SK-N-SH (cell line): ENCODE results near the gene CD300A. TPM values are rescaled to one million over a fixed set of nuclear protein-coding genes. Genes with fewer than 3 reads are reported as not detected.

ENCODE experiments used
- CTCF ChIA-PET: fragments of 300-600, 350-600 bp; formaldehyde crosslinking; extraction: SDS; loops from one replicate; lab custom pipeline; 2021; lab: Yijun Ruan, JAX
- POLR2A ChIA-PET: fragments of 350-600 bp; sonication (Branson Sonifier 250); formaldehyde crosslinking; extraction: SDS; loops from one replicate; lab custom pipeline; 2020; ENCODE audit warnings: antibody characterized with exemption, inconsistent platforms; lab: Yijun Ruan, JAX
- DNase-seq: peaks from one replicate; pipeline ENCODE4 v3.0.0; 2012
- H2AFZ ChIP-seq: fragments of 200-600 bp; sonication (generic); 2 replicates; pipeline ENCODE4 v1.8.1; 2016; ENCODE audit warnings: antibody characterized with exemption, mild to moderate bottlenecking, low read depth
- H3F3A ChIP-seq: fragments of 200-600 bp; sonication (generic); replicated peaks from 2 replicates; pipeline ENCODE3; 2016; ENCODE audit warnings: antibody characterized with exemption, mild to moderate bottlenecking; ENCODE audit not compliant: insufficient read depth
- H3K27ac ChIP-seq, 2 experiments: fragments of 200-500 bp in 1 of 2; fragments of 200-600 bp in 1 of 2; sonication (Bioruptor generic) in 1 of 2; sonication (generic), shearing (Covaris generic) in 1 of 2; 2 replicates each; pipeline versions ENCODE4 v1.5.1 to v1.6.1; 2014 to 2016; ENCODE audit warnings: low read depth in 2 of 2, inconsistent platforms in 1 of 2, low read length in 1 of 2, mild to moderate bottlenecking in 1 of 2, mixed read lengths in 1 of 2
- H3K27me3 ChIP-seq: fragments of 200-600 bp; sonication (generic), shearing (Covaris generic); 2 replicates; pipeline ENCODE4 v1.6.1; 2016; ENCODE audit warnings: mixed run types; ENCODE audit not compliant: insufficient read depth
- H3K36me3 ChIP-seq, 2 experiments: fragments of 200-500 bp in 1 of 2; fragments of 200-600 bp in 1 of 2; sonication (Bioruptor generic) in 1 of 2; sonication (generic) in 1 of 2; replicated peaks in 1 of 2; 2 replicates each; pipeline versions ENCODE3 to v1.5.1; 2014 to 2016; ENCODE audit warnings: low read length in 1 of 2, mild to moderate bottlenecking in 1 of 2; ENCODE audit not compliant: insufficient read depth in 2 of 2, control insufficient read depth in 1 of 2
- H3K4me1 ChIP-seq, 2 experiments: fragments of 200-500 bp in 1 of 2; fragments of 200-600 bp in 1 of 2; sonication (Bioruptor generic) in 1 of 2; sonication (generic), shearing (Covaris generic) in 1 of 2; 2 replicates each; pipeline versions ENCODE4 v1.5.1 to v1.6.1; 2014 to 2016; ENCODE audit warnings: low read depth in 1 of 2, low read length in 1 of 2, mixed run types in 1 of 2; ENCODE audit not compliant: insufficient read depth in 2 of 2, control insufficient read depth in 1 of 2
- H3K4me2 ChIP-seq: fragments of 200-600 bp; sonication (generic), shearing (Covaris generic); 2 replicates; pipeline ENCODE4 v1.6.1; 2017; ENCODE audit warnings: mixed run types
- H3K4me3 ChIP-seq, 2 experiments: fragments of 200-500 bp in 1 of 2; fragments of 200-600 bp in 1 of 2; sonication (Bioruptor generic) in 1 of 2; sonication (generic), shearing (Covaris generic) in 1 of 2; 2 replicates each; pipeline versions ENCODE4 v1.5.1 to v1.8.1; 2014 to 2016; ENCODE audit warnings: low read depth in 2 of 2, inconsistent platforms in 1 of 2, low read length in 1 of 2, mild to moderate bottlenecking in 1 of 2, mixed read lengths in 1 of 2, moderate library complexity in 1 of 2
- H3K79me2 ChIP-seq: fragments of 200-600 bp; sonication (generic); 2 replicates; pipeline ENCODE4 v1.8.1; 2017; ENCODE audit warnings: mild to moderate bottlenecking; ENCODE audit not compliant: insufficient read depth
- H3K9ac ChIP-seq: fragments of 200-600 bp; sonication (generic); 2 replicates; pipeline ENCODE4 v1.6.1; 2017; ENCODE audit warnings: mixed run types
- H3K9me2 ChIP-seq: fragments of 200-600 bp; sonication (generic); 2 replicates; pipeline ENCODE4 v1.6.1; 2017; ENCODE audit warnings: mixed run types
- H3K9me3 ChIP-seq: fragments of 200-600 bp; sonication (generic); 2 replicates; pipeline ENCODE4 v1.6.1; 2017; ENCODE audit warnings: mixed run types, mild to moderate bottlenecking, moderate library complexity
- H4K20me1 ChIP-seq: fragments of 200-600 bp; sonication (generic); 2 replicates; pipeline ENCODE4 v1.6.1; 2017; ENCODE audit warnings: mild to moderate bottlenecking, mixed run types; ENCODE audit not compliant: insufficient read depth
- CHD2 ChIP-seq: fragments of 150-350 bp; IDR thresholded peaks from 2 replicates; pipeline ENCODE4 v1.6.1; 2018; ENCODE audit warnings: low read length; ENCODE audit not compliant: partially characterized antibody
- EP300 ChIP-seq, 2 experiments: IDR thresholded peaks; 2 replicates each; pipeline versions ENCODE4 v1.4.0 to v1.6.1; 2012; ENCODE audit warnings: borderline replicate concordance in 1 of 2, low read depth in 1 of 2, low read length in 1 of 2
- EZH2phosphoT487 ChIP-seq: fragments of 200-600 bp; sonication (generic); IDR thresholded peaks from 2 replicates; pipeline ENCODE4 v1.6.1; 2017; ENCODE audit warnings: low read depth, mixed run types, mild to moderate bottlenecking, antibody characterized with exemption, moderate library complexity, borderline replicate concordance
- FOXJ3 ChIP-seq: sonication (generic); formaldehyde crosslinking; IDR thresholded peaks from 2 replicates; pipeline ENCODE4 v1.5.1; 2020; ENCODE audit warnings: mild to moderate bottlenecking, missing genetic modification reagents
- GABPA ChIP-seq: IDR thresholded peaks from 2 replicates; pipeline ENCODE4 v1.4.0; 2012; ENCODE audit warnings: low read depth, mild to moderate bottlenecking
- GATA2 ChIP-seq: sonication (generic); formaldehyde crosslinking; IDR thresholded peaks from 2 replicates; pipeline ENCODE4 v1.5.0; 2020; ENCODE audit warnings: mild to moderate bottlenecking, missing genetic modification reagents
- MEF2A ChIP-seq: IDR thresholded peaks from 2 replicates; pipeline ENCODE4 v1.4.0; 2012; ENCODE audit warnings: low read depth, borderline replicate concordance
- NFIC ChIP-seq: IDR thresholded peaks from 2 replicates; pipeline ENCODE4 v1.4.0; 2012; ENCODE audit warnings: borderline replicate concordance
- NRF1 ChIP-seq: IDR thresholded peaks from 2 replicates; pipeline ENCODE4 v1.6.1; 2012; ENCODE audit warnings: low read depth, mild to moderate bottlenecking, low read length
- RAD21 ChIP-seq: IDR thresholded peaks from 2 replicates; pipeline ENCODE4 v1.6.1; 2012; ENCODE audit warnings: mild to moderate bottlenecking, low read length
- RCOR1 ChIP-seq: fragments of 150-350 bp; IDR thresholded peaks from 2 replicates; pipeline ENCODE4 v1.6.1; 2017; ENCODE audit warnings: antibody characterized with exemption, low read length
- SMC3 ChIP-seq: IDR thresholded peaks from 2 replicates; pipeline ENCODE4 v1.6.1; 2012; ENCODE audit warnings: low read depth, low read length, improper control_type of control experiment
- TCF12 ChIP-seq: IDR thresholded peaks from 2 replicates; pipeline ENCODE4 v1.4.0; 2012
- TEAD4 ChIP-seq: IDR thresholded peaks from 2 replicates; pipeline ENCODE4 v1.4.0; 2012; ENCODE audit warnings: mild to moderate bottlenecking, borderline replicate concordance; ENCODE audit not compliant: insufficient read depth
- YY1 ChIP-seq: IDR thresholded peaks from 2 replicates; pipeline ENCODE4 v1.4.0; 2012; ENCODE audit warnings: low read depth, mild to moderate bottlenecking
- WGBS: methylation state at CpG from one replicate; pipeline ENCODE4 v1.1.6; 2017; ENCODE audit warnings: low lambda C conversion rate; 5-methylcytosine and 5-hydroxymethylcytosine counted together
- polyA plus RNA-seq, 3 experiments: library from polyadenylated mRNA; depleted of rRNA; stranded (reverse); fragments of >200 nt; gene quantifications; 2 replicates each; pipeline ENCODE4 v1.2.3, GENCODE V29; 2012
- small RNA-seq, 7 experiments: library from RNA; depleted of rRNA; stranded (forward); fragments of <200 nt; gene quantifications; one replicate each; pipeline ENCODE3, GENCODE V24; 2012
- TF ChIP-seq, protein P1 (sequence below): IDR thresholded peaks from 2 replicates; pipeline ENCODE4; 2012

The CD300A gene
- polyA plus RNA-seq, 1 of the 3 experiments (the other 2 are of a cell fraction) = not detected

DNA sequence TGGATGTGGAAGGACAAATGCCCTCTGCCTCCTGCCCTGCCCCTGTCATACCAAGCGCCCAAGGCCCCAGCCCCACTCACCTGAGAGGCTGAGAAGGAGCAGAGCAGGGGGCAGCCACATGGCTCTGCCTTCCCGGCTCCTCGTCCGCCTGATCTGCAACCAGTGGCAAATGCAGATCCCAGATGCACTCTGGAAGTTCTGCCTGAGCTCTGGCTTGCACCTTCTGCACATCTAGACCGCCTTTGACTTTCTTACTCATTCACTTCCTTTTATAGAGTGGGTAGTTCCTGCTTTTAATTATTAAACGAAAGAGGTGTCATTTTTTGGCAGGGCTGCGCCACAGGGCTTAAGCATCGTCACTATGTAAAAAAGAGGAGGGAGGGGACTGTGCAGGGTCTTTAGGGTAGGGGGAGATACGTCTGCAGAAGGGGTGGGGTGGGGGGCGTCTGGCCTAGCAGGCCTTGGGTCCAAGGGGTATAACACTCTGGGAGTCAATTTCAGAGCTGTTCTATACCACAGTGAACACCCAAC, 64.9 kb downstream of the CD300A start, which contains the start of gene CD300LB:
TSS of gene CD300LB (minus strand) at position 245 of the 531 bp plus-strand sequence. CDS start at position 120, 125 bp downstream.
- Histone ChIP-seq H3K36me3 (no peaks in the 10 kb centered on the region), H3F3A (no peaks in the 10 kb centered on the region), H2AFZ (no peak within 1 kb of the TSS), H3K79me2 (no peaks in the 10 kb centered on the region), H3K27ac (no peak within 1 kb of the TSS), H3K9me3 (no peaks in the 10 kb centered on the region), H3K4me2 (no peak within 1 kb of the TSS), H3K9ac (no peak within 1 kb of the TSS), H3K4me1 (no peaks in the 10 kb centered on the region), H3K9me2 (no peaks in the 10 kb centered on the region), H4K20me1 (no peaks in the 10 kb centered on the region), H3K4me3 (no peak within 1 kb of the TSS), H3K27me3 (no peaks in the 10 kb centered on the region)
- ChIA-PET CTCF (interaction anchor here (1.0 to 4.2 kb wide), 7 partner anchors 11 to 283 kb away, joined by 3 to 23 read pairs (median 8); partner anchors contain the start of gene CD300H), POLR2A (no interaction called here)
- DNase-seq = no peak
- WGBS = 30% methylated on average over 10 of the region's 10 CpGs
- TF ChIP-seq GATA2 (CRISPR knock-in tag) (no peak), MEF2A (no peak), EZH2phosphoT487 (no peak), GABPA (no peak), EP300 (IDR thresholded peaks at IDR 0.05; ENCODE audit: borderline replicate concordance in 1 of 2, low read depth in 1 of 2, low read length in 1 of 2) (no peak), NRF1 (no peak), RCOR1 (no peak)

DNA sequence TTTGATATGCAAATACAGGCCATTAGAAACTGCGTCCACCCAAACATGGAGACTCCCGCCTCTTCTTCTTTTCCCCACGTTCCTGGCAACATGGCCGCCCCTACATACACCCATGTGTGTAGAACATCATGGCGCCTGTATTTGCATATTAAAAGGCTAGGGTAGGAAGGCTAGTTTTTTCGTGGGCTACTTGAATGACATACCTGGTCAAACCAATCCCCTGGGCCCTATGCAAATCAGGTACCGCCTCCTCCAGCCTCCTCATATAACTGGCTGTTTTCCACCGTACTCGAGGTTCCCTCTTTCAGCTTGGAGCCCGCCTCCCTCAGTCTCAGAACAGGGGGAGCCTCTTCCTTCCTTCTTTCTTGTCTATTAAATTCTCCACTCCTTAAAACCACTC, 65.7 kb downstream of the CD300A start:
- H3K36me3 ChIP-seq = no peaks in the 10 kb centered on the region
- no peak overlapping the region for H3K4me3 ChIP-seq
- no peaks in the 10 kb centered on the region for H3K79me2 ChIP-seq
- ChIA-PET POLR2A (no interaction called here), CTCF (interaction anchor here (0.8 to 4.2 kb wide), 19 partner anchors 10 to 283 kb away, joined by 3 to 23 read pairs (median 3); partner anchors contain the start of gene CD300H)
- no peak overlapping the region for H3K9ac ChIP-seq
- no peak for DNase-seq
- no peaks in the 10 kb centered on the region for H3F3A ChIP-seq
- H3K9me2 ChIP-seq = no peaks in the 10 kb centered on the region
- H3K27ac ChIP-seq = no peak overlapping the region
- H3K4me2 ChIP-seq = no peak overlapping the region
- no peak overlapping the region for H2AFZ ChIP-seq
- no peaks in the 10 kb centered on the region for H3K9me3 ChIP-seq
- no peaks in the 10 kb centered on the region for H3K27me3 ChIP-seq
- no peaks in the 10 kb centered on the region for H3K4me1 ChIP-seq
- H4K20me1 ChIP-seq = no peaks in the 10 kb centered on the region
- TF ChIP-seq NFIC = no peak
- no peak for TF ChIP-seq SMC3
- TF ChIP-seq TEAD4 = no peak
- TF ChIP-seq CHD2 = no peak
- TF ChIP-seq GATA2 (CRISPR knock-in tag) = no peak
- no peak for TF ChIP-seq YY1
- TF ChIP-seq FOXJ3 (CRISPR knock-in tag) = no peak
- TF ChIP-seq RAD21 = no peak
- no peak for TF ChIP-seq NRF1
- TF ChIP-seq TCF12 = no peak
- TF ChIP-seq, protein P1, sequence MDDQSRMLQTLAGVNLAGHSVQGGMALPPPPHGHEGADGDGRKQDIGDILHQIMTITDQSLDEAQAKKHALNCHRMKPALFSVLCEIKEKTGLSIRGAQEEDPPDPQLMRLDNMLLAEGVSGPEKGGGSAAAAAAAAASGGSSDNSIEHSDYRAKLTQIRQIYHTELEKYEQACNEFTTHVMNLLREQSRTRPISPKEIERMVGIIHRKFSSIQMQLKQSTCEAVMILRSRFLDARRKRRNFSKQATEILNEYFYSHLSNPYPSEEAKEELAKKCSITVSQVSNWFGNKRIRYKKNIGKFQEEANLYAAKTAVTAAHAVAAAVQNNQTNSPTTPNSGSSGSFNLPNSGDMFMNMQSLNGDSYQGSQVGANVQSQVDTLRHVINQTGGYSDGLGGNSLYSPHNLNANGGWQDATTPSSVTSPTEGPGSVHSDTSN = no peak
- whole genome bisulfite sequencing = 26% methylated on average over 10 of the region's 10 CpGs

Small RNA genes lying within 50 kb of the gene (small RNA-seq; reads per million reads assigned to genes)
- 0 reads per million in 7 experiments for gene RNA5SP448

Other genes starting within 250 kb of the CD300A start
- not detected in 2 replicates for gene DNAI2, start 192.4 kb upstream of the CD300A start, polyA plus RNA-seq (2012; rRNA removed)
- gene KIF19, start 140.4 kb upstream of the CD300A start, polyA plus RNA-seq (2012; rRNA removed) = not detected in 2 replicates
- not detected in 2 replicates for gene BTBD17, start 104.8 kb upstream of the CD300A start, polyA plus RNA-seq (2012; rRNA removed)
- not detected in 2 replicates for gene GPR142, start 99.1 kb upstream of the CD300A start, polyA plus RNA-seq (2012; rRNA removed)
- not detected in 2 replicates for gene GPRC5C, start 34.5 kb upstream of the CD300A start, polyA plus RNA-seq (2012; rRNA removed)
- gene CD300LB, start 64.8 kb downstream of the CD300A start, polyA plus RNA-seq (2012; rRNA removed) = not detected in 2 replicates
- not detected in 2 replicates for gene CD300C, start 79.5 kb downstream of the CD300A start, polyA plus RNA-seq (2012; rRNA removed)
- gene CD300H, start 100.9 kb downstream of the CD300A start, polyA plus RNA-seq (2012; rRNA removed) = not detected in 2 replicates
- not detected in 2 replicates for gene CD300LD, start 125.6 kb downstream of the CD300A start, polyA plus RNA-seq (2012; rRNA removed)
- gene CD300E, start 157.1 kb downstream of the CD300A start, polyA plus RNA-seq (2012; rRNA removed) = not detected in 2 replicates
- gene CD300LF, start 246.3 kb downstream of the CD300A start, polyA plus RNA-seq (2012; rRNA removed) = not detected in 2 replicates